NCI-H226 (cell line): ENCODE data around the gene SERPINH1.
A peak's percentile ranks its signal among the peaks of the same experiment; 100 is the strongest.

Source experiments
- DNase-seq: peaks from one replicate; pipeline ENCODE4 v3.0.0-alpha.2; 2015

SERPINH1 gene

GRCh38 chr11:75533896-75534258 is 28.2 kb upstream of the SERPINH1 start:
- no peak for DNase-seq

GRCh38 chr11:75534259-75535069 is 27.6 kb upstream of the SERPINH1 start:
- DNase-seq = no peak

- DNase-seq = no peak
These were observed 27.0 kb upstream of the SERPINH1 start for GRCh38 chr11:75535071-75535470.

GRCh38 chr11:75536786-75537641 is 25.0 kb upstream of the SERPINH1 start:
- no peak for DNase-seq

GRCh38 chr11:75537740-75538139 is 24.3 kb upstream of the SERPINH1 start:
- DNase-seq = no peak

GRCh38 chr11:75538150-75538942 is 23.7 kb upstream of the SERPINH1 start:
- DNase-seq = no peak

- DNase-seq = no peak
These were observed 22.4 kb upstream of the SERPINH1 start for GRCh38 chr11:75539459-75540334.

GRCh38 chr11:75541193-75542087 is 20.6 kb upstream of the SERPINH1 start:
- DNase-seq = no peak

- no peak for DNase-seq
These were observed 20.0 kb upstream of the SERPINH1 start for GRCh38 chr11:75542088-75542438.

- no peak for DNase-seq
These were observed 18.2 kb upstream of the SERPINH1 start for GRCh38 chr11:75543806-75544205.

GRCh38 chr11:75547177-75547576 is 14.9 kb upstream of the SERPINH1 start:
- DNase-seq = no peak

- peak; percentile 57 for DNase-seq
These were observed 14.4 kb upstream of the SERPINH1 start for GRCh38 chr11:75547617-75548058.

GRCh38 chr11:75548595-75549272 is 13.3 kb upstream of the SERPINH1 start:
- no peak for DNase-seq

GRCh38 chr11:75549370-75549958 is 12.6 kb upstream of the SERPINH1 start:
- no peak for DNase-seq

- DNase-seq = no peak
These were observed 8.9 kb upstream of the SERPINH1 start for GRCh38 chr11:75553182-75553581.

GRCh38 chr11:75553889-75554257 is 8.2 kb upstream of the SERPINH1 start:
- DNase-seq = no peak

- DNase-seq = peak; percentile 98
These were observed 7.6 kb upstream of the SERPINH1 start for GRCh38 chr11:75554258-75555022.

- no peak for DNase-seq
These were observed 6.8 kb upstream of the SERPINH1 start for GRCh38 chr11:75555079-75555811.

- no peak for DNase-seq
These were observed 5.8 kb upstream of the SERPINH1 start for GRCh38 chr11:75556275-75556674.
